HG02938 (cell line): ENCODE data around the gene FSTL4.

Source experiments
- ATAC-seq: cut with Tn5 transposase; IDR thresholded peaks from one replicate; pipeline ENCODE4 v1.9.1; 2021; ENCODE audit warnings: mild to moderate bottlenecking, moderate library complexity; ENCODE audit not compliant: unreplicated experiment

Gene FSTL4

DNA sequence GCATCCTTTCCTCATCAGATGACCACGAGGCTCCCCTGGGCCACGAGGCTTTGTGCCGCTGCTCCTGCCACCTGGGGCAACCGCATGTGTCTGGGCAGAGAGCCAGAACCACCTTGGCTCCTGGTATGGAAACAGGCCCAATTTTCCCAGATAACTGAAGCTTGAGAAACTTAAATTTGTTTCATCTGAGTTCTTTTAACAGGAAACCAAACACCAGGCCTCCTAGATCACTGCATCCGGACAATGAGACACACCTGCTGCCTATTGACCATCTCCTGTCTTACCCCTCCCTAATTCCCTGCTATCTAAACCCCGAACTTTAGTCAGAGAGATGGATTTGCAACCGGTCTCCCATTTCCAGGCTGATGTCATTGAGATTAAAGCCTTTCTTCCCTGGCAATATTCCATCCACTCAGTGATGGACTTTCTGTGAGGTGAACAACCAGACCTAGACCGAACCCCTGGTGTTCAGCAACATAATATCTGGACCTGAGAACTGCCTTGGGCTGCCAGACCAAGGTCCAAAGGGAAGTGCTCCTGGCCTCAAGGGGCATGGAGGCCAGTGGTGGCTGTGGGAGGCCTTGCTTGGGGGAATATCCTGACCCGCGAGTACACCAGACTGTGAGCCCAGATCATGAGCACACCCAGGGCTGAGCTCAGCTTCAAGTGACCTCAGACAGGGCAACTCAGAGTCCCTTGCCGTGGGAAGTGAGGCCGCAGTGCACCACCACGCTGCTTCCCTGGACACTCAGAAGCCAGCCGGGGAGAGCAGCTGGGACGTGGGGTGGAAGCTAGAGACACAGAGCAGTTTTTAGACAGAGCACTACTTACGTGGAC, 360.8 kb downstream of the FSTL4 start:
- no peak for ATAC-seq

DNA sequence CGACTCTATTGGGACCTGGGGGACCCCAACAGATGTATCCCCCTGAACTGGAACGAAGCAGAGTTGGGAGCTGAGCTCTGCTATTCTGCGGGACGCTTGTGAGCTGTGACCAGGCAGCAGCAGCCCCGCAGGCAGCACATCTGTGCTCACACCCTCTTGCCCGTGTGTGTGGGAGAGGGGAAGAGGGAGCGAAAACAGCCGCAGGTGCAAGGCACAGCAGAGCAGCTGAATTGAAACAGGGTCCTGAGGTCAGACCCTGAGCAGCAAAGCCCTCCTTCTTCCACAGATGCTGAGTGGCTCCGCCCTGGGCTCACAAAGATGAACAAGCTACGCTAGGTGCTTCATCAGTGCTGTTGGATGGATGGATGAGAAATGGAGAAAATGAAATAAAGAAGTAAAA, 361.8 kb downstream of the FSTL4 start:
- ATAC-seq, result no peak

DNA sequence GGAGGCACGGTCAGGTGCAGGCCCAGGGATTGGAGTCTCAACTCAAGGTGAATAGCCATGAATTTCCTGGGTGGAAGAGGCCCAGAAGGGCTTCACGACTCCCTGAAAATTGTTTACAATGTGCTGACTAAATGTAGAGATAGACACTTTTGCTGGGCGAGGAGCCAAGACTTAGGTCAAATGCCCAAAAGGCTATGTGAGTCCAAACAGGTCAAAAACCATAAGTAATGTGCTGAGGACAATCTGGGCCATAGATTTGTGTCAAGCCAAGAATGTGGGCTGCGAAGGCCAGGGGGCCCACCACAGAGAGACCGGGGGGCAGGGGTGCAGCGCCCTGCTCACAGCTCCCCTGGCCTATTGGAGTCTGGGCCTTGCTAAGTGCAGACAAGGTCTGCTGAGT, 362.7 kb downstream of the FSTL4 start:
- ATAC-seq, result no peak

DNA sequence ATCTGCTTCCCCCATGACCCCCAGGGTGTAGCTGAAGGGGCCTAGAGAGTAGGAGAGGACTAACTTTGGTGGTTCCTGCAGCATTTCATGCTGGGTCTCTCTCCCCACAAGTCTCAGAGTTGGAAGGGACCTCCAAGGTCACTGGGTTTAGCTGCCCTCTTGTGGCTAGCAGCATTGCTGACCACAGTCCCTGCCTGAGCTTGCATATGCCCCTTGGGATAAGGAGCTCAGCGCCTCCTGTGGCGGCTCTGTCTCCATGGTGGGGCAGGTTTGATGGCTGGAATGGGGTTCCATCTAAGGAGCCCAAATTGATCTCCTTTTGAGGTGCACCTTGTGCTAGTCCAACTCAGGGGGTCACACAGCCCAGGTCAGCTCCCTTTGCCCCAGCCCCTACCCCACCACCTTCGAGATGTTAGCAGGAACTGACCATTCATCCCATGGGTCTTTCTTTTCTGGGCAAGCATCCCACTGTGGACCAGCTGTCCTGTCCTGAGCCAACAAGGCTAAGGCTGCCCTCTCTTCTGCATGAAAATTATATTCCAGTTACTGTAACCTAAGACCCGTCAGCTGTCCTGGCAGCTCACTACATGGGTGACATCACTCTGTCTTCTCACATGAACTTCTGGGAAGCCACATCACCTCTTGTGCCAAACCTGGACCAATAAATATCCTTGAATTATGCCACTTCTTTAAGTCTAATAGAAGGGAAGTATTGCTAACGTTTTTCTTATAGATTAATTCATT, 364.3 kb downstream of the FSTL4 start:
- no peak for ATAC-seq

DNA sequence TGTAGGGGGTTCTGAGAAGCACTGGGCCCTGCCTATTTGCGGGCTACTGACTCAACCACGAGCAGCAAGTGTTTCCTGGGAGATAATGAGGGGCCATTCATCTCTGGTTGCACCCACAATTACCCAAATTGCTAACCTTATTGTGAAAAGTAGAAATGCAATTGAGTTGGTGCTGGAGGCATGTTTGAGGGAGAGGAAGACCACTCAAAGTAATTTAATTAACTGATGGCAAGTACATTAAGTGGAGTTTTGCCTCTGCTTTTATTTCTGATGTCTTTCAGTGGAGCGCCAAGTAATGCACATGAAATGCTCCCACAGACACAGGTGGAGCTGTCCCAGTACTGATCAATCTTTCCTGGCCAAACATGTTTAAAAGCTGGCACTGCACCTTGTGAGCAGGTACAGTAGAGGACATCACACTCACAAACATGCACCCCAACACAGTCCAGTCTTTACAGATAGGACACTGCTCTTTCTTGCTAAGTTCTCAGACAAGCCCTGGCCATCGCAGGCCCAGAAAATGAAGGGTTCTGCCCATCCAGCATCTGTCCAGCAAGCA, 365.1 kb downstream of the FSTL4 start:
- ATAC-seq, result no peak

DNA sequence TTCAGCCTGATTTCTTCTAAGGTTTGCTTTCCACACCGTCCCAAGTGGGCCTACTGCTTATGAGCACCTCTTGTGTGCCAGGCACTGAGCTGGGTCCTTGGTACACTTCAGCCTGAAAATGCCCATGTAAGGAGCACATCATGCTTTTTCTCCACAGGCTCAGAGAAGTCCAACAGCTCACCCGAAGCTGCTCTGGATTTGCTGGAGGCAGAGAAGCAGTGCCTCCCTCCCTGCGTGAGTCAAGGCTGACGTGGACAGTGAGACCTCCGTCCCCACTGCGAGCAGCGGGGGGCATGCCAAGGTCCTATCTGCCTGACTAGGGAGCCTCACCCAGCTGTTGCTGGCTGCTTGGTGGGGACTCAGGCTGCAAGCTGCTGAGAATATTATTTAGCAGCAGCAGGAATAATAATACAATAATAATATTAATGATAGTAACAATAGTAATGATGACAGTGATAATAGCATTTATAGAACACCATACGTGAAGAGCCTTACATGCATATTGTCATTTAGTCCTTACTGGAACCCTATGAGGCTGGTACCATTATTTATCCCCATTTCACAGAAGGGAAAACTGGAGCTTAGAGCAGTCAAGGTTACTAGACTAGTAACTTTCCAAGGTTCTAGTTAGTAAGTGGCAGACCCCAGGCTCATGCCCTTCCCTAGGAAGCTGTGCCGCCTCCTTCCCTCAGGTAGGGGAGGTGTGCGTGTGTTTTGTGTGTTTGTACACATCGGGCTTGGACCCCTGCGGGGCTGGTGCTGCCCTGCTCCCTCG, 365.8 kb downstream of the FSTL4 start:
- ATAC-seq, result no peak

DNA sequence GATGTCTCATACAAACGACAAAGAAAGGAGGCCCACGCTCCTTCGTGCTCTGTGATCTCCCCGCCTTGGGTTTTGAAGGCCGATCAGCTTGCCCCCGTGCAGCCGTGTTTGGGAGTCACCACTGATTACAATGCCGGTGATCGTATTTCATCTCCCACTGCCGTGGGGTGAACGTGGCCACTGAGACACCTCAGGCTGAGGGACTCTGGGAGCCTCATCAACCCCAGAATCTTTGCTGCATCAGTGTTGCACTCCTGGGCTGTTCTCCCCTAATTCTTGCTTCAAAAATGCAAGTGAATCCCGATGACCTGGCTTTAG, 366.3 kb downstream of the FSTL4 start:
- ATAC-seq, result no peak

DNA sequence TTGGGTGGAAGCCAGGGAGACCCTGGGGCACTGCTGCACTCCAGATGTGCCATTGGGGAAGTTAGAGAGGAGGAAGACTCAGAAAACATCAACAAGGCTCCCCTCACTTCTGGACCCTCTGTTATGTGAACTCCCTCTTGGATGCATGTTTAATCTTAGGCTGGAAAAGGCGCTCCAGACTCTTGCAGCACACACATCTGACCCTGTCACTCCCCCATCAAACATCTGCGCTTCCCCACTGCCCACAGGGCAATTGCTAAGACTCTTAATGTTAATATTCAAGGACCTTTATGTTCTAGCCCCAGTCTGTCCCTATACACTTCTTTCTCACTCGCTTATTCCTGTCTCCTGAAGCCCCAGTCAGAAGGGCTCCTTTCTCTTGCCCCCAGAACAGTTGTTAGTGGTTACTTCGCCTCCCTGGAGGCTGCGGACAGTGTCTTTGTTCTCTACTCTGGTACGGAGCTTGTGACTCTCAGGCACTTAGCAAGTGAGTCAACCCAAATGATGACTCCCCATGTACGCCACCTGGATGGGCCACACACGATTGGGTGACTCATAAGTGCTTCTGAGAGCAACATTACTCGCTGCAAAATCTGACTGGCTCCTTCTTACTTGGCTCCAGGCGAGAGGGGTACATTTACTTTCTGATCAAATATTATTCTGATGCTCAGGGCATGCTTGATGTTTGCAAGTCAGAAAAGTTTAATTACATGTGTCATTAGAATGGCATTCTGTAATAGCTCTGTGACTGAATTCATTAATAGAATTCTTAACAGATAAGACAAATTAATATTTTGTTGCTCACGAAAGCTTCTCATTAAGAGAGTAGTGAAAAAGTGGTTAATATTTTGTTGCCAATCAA, 366.9 kb downstream of the FSTL4 start:
- no peak for ATAC-seq

DNA sequence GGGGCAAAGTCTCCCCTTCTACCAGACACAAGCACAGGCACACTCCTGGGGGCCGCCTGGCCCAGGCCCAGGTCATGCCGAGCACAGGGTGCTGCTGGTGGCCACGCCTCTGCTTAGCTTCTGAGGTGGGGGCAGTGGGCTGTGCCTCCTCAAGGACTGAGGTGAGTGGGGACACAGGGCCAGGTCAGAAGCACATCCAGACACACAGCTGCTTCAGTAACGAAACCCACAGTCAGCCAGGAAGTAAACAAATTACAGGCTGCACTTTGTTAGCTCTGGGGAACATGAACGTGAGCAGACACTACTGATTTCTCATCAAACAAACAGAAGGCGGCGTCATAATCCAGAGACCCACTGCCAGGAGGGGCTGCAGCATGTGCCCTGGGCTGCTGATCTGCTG, 368.1 kb downstream of the FSTL4 start:
- no peak for ATAC-seq

DNA sequence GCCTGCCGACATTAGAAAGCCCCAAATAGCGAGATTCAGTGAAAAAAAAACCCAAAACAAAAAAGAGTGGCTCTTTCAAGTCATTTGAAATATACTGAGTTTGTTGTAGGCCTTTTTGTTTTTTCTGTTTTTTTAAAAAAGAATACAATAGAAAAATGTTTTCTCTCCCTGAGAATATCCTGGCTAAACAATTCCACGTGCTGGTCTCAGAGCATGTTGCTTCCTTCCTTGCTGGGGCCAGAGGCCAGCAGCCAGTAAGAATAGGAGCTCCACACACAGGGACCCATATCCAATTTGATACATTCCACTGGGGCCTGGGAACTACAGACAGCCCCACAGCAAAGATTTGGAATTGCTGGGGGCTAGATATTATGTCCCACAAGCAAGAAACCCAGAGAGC, 369.1 kb downstream of the FSTL4 start:
- ATAC-seq, result no peak

DNA sequence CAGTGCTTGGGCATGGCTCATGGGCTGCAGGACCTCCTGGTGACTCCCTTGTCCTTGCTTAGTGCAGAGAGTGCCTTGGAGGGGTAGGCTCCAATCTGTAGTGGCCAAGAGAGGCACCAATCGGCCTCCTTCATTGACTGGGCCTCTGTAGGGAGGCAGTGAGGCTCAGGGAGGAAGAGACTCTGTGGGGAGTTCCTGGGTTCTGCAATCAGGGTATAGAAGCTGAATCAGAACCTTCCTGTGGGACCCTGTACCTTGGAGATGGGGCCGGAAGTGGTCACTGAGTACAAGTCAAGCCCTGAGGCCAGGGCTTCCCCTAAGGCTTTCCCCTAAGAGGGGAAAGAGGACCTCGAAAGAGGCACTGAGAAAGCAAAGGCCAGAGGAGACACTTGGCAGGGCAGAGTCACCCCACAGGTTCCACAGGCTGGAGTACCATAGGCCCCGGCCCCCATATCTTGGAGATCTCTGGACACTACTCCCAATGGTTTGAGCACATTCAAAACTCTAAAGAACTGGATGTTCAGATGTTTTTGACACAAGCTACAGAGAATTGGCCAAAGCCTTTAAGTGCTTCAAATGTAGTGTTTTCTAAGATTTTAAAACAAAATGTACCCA, 370.0 kb downstream of the FSTL4 start:
- ATAC-seq, result no peak

DNA sequence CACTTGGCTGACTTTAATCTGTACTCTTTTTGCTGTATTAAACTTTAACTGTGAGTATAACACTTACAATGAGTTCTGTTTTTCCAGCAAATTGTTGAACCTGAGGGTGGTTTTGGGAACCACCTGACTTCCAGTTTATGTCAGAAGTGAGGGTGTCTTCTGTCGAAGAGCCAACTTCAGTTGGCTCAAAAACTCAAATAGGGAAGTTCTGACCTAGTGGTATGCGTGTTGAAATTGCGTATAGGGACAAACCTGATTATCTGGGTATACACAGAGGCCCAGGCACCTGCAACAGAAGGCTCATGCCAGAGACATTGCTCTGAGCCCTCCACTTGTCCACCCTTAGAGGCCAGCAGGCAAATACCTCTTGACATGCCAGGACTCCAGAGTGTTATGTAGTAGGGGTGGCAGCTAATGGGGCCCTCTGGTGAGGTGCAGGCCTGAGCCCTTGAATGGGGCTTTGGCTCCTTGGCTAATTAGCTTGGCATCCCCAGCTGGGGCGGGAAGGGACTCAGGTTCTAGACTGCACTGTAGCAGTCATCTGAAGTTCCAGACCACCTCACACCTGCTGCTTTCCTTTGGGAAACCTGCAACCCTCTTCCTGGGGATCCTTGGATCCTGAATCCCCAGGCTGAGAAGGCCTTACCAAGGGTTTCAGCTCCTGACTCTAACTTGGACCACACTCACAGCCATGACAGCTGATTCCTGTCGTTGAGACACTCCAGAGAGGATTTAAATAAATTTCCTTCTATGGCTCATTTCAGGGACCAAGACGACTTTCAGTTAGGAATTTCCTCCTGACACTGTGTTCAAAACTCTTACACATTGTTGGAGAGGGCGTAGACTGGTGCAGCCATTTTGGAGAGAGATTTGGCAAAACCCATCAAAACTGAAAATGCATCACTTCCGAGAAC, 370.9 kb downstream of the FSTL4 start:
- no peak for ATAC-seq

DNA sequence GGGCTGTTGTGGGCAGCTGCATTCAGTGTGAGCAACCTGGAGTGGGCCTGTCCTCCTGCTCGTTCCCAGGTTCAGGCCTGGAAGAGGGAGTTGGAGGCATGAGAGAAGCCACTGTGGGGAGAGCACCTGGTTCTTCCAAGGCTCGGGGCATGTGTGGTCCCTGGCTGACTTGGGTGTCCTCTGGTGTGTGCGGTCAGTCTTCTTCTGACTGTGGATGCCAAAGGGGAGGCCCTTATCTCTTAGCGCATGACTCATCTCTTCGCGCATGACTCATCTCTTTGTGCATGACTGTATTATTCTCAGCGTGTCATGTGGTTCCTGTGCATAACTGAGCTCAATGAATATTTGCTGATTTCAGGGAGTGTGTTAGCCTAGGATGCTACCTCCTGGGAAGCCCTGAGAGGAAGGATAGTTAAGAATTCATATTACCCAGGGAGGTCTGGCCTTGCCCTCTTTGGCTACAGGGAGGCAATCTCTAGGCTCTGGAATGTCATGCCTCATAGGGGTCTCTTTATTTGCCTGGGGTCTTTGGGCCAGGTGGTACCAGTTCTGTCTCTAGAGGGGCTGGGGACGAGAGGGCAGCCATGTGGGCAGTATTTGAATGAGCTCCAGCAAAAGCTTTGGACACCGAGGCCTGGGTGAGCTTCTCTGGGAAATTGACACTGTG, 371.8 kb downstream of the FSTL4 start:
- ATAC-seq, result no peak

DNA sequence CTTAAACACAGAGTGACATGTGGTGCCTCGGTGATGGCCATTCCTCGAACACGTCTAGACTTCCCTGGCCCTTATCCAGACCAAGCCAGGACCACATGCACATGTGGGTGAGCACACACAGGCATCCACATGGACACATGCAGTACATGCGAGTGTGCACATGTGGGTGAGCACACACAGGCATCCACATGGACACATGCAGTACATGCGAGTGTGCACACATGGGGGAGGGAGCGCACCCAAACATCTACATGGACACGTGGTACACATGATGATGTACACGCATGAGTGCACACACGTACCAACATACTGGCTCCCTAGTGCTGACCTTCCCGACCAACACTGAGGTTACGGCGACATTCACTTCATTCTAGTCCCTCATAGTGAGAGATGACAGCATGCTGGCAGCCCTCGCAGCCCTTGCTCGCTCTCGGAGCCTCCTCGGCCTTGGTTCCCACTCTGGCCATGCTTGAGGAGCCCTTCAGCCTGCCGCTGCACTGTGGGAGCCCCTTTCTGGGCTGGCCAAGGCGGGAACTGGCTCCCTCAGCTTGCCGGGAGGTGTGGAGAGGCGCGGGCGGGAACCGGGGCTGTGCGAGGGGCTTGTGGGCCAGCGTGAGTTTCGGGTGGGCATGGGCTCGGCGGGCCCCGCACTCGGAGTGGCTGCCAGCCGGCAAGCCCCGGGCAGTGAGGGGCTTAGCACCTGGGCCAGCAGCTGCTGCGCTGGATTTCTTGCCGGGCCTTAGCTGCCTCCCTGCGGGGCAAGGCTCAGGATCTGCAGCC, 373.7 kb downstream of the FSTL4 start:
- no peak for ATAC-seq

DNA sequence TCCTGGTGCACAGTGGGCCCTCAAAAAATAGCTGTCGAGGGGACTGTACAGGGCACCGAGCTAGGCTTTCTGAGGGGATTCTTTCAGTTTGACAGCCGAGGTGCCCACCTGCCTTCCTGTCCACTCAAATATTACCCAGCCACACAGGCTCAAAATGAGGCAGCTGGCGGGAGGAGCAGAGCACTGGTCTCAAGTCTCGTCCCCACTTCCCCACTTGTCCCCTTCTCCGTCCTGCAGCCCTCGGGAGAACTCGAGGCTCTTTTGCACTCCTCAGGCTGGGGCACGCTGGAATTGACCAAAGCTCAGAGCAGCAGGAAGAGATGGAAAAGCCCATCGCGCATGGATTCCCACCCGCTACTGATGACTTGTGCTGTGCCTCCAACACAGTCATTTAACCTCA, 375.4 kb downstream of the FSTL4 start:
- no peak for ATAC-seq

DNA sequence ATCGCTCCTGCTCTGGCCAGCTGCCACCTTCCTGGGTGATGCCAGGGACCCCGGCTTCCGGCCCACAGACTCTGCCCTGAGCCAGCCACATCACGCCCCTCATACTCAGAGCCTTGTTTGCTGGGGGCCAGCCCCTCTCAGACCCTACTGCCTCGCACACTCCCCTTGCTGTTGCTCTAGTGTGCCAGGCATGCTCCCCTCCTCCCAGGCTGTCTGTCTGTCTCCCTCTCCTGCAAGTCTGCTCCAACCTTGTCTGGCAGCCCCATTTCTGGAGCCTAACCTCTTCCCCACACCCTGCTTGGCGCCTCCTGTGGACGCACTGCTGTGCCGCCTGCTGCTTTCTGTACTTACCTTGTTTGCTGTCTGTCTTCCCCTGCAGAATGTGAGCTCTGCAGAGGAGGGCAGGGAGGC, 375.8 kb downstream of the FSTL4 start:
- ATAC-seq, result no peak

DNA sequence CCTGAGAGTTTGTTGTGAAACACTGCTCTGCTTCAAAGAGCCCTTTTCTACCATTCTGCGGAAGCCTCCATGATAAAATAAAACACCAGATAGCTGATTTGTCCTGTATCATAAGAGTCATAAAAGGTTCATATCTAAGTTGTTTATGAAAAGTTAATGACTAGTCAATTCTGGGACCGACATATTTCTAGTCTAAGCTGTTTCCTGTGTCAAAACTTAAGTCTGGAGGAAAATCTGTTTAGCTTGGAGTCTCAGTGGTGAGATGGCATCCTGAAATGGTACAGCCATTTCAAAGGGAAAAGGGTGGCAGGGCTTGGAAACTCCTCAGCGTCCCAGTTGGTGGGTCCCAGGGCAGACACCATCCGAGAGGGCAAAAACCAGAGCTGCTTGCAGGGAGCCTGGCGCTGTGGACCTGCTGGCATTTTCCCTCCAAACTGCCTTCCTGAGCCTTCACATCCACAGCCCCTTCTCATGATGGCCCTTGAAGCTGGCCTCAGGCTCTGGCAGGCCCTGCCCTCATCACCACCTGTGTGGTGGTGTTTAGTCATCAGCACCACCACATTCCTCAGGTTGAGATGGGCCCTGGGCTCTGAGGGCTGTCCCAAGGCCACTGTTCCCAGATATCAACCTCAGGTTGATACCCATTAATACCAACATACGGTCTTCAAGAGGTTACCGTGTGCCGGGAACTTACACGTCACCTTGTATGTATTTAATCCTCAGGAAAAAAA, 376.5 kb downstream of the FSTL4 start:
- no peak for ATAC-seq
